GM04504 (cell line): Measurements from ENCODE around the gene SH3BP2.

ENCODE experiments used
- DNase-seq: peaks from one replicate; pipeline ENCODE4 v3.0.0-alpha.2; 2012; ENCODE audit warnings: low read depth

Gene SH3BP2

GRCh38 chr4:2878346-2878745, 85.5 kb downstream of the SH3BP2 start:
- no peak for DNase-seq

DNA sequence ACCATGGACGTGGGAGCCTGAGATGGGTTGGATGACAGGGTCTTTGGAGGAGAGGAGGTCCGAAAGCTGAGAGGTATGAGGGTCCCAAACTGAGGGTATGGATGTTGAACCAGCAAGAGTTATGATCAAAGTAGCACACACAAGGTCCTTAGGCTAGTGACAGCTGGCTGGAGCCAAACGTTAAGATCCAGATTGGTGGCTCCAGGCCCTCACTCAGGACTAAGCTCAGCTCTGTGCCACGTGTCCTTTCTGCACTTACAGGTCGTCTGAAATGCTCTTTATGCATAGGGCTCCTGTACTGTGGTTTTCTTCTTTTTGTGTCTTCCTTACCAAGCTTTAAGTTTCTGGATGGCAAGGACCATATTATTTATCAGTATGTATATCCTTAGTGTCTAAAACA, 86.1 kb downstream of the SH3BP2 start:
- no peak for DNase-seq

DNA sequence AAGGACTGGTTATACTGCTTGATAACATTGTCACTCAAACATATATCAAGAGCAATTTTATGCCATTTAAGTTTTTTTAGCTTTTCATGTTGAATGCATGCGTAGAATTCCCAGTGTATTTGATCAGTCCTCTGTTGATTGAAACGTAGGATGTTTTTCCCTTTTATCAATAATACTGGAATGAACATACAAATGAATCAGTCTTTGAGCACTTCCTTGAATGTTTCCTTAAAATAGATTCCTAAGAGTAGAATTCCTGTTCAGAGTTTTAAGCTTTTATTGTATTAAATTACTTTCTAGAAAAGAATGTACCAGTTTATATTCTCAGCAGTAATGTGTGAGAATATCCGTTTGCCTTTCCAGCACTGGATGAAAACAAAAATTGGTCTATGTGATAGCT, 88.5 kb downstream of the SH3BP2 start:
- no peak for DNase-seq

GRCh38 chr4:2882341-2882740, 89.5 kb downstream of the SH3BP2 start:
- no peak for DNase-seq

GRCh38 chr4:2886161-2886560, 93.3 kb downstream of the SH3BP2 start:
- no peak for DNase-seq

GRCh38 chr4:2886622-2887021, 93.7 kb downstream of the SH3BP2 start:
- DNase-seq = no peak

DNA sequence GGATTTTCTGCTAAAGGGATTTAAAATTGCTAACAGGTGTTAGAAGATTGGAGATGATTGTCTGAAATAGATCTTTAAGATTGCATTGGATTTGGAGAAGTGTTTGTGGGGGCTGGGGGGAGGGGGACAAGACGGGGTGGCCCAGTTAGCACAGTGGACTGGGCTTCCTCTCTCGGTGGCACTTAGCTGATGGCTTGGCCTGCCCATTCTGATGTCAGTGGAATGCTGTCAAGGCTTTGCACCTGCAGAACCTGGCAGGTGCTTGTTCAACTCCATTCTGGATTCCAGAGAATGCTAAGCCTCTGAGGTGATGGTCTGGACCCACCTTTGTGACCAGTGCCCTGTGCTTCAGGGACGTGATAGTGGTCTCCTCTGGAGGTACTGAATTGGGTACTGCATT, 94.5 kb downstream of the SH3BP2 start:
- DNase-seq = no peak

DNA sequence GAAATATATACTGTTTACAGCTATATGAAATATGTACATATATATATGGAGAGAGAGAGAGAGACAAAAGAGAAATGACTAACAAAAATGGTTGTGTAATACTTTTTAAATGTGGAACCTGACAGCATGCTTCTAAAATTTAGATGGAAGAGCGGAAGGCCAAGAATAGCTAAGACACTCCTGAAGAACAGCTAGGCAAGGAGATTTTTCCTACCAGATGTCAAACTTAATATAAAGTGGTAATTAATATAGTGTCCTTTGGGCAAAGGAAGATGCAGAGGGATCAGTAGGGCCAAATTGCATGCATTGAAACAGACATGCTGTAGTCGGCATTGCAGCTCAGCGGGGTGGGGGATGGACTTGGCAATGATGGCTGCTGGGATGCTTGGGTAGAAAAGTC, 96.0 kb downstream of the SH3BP2 start:
- DNase-seq = no peak
